GM20000 (cell line): Measurements from ENCODE around the gene TPD52L2.
"Not testable (repeated sequence)": the region's sequence is repeated elsewhere in the genome, so short reads cannot be mapped to it uniquely, and the experiment has no call there.

Source experiments
- DNase-seq: peaks from one replicate; pipeline ENCODE4 v3.0.0; 2012; ENCODE audit warnings: low spot score
- CTCF ChIP-seq: IDR thresholded peaks from 2 replicates; pipeline ENCODE4 v1.5.1; 2012; ENCODE audit warnings: mild to moderate bottlenecking, control low read depth; ENCODE audit errors: extremely low read depth, missing control alignments

Gene TPD52L2

GRCh38 chr20:63864545-63864977, 509 bp upstream of the TPD52L2 start:
- DNase-seq: no peak
- no peak for TF ChIP-seq CTCF

GRCh38 chr20:63867042-63867441, 2.0 kb downstream of the TPD52L2 start:
- DNase-seq: not testable (repeated sequence)

- TF ChIP-seq CTCF: no peak
- no peak for DNase-seq
Measured at GRCh38 chr20:63868264-63868663, 3.2 kb downstream of the TPD52L2 start.

- TF ChIP-seq CTCF: no peak
- no peak for DNase-seq
Measured at GRCh38 chr20:63873477-63873971, 8.5 kb downstream of the TPD52L2 start.

- not testable (repeated sequence) for DNase-seq
Measured at GRCh38 chr20:63874241-63874640, 9.2 kb downstream of the TPD52L2 start.

- DNase-seq: no peak
- TF ChIP-seq CTCF: no peak
Measured at GRCh38 chr20:63876489-63877036, 11.5 kb downstream of the TPD52L2 start.

GRCh38 chr20:63877755-63878470, 12.8 kb downstream of the TPD52L2 start:
- DNase-seq: no peak
- TF ChIP-seq CTCF: no peak

- TF ChIP-seq CTCF: no peak
- DNase-seq: no peak
Measured at GRCh38 chr20:63878899-63879663, 14.0 kb downstream of the TPD52L2 start.

GRCh38 chr20:63880901-63881300, 15.8 kb downstream of the TPD52L2 start:
- not testable (repeated sequence) for DNase-seq
